ENCODE data around the gene NAT9.

Gene NAT9

DNA sequence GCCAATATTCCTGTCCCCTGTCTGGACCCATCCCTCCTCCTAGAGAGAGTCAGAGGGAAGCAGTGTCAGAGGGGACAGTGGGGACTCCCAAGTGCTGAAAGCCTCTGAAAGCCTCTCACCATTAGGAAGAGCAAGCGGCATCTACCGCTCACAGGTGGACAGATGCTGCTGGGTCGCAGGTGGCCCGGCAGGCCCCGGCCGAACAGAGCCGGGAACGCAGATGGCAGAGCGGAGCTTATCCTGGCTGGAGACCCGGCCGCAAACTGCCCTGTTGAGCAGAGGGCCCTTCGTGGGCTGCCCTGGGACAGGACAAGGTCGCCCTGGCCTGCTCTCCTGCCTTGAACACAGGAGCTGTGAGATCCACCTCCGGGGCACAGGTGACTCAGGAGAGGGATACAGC is 23.0 kb upstream of the NAT9 start:
- POLR2A ChIA-PET (ENCODE audit: low non-redundant PET) = no interaction called here
- TF ChIP-seq, protein P1, sequence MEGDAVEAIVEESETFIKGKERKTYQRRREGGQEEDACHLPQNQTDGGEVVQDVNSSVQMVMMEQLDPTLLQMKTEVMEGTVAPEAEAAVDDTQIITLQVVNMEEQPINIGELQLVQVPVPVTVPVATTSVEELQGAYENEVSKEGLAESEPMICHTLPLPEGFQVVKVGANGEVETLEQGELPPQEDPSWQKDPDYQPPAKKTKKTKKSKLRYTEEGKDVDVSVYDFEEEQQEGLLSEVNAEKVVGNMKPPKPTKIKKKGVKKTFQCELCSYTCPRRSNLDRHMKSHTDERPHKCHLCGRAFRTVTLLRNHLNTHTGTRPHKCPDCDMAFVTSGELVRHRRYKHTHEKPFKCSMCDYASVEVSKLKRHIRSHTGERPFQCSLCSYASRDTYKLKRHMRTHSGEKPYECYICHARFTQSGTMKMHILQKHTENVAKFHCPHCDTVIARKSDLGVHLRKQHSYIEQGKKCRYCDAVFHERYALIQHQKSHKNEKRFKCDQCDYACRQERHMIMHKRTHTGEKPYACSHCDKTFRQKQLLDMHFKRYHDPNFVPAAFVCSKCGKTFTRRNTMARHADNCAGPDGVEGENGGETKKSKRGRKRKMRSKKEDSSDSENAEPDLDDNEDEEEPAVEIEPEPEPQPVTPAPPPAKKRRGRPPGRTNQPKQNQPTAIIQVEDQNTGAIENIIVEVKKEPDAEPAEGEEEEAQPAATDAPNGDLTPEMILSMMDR (conservative IDR thresholded peaks at IDR 0.05; ENCODE audit: low read depth) = no peak
- no peak for DNase-seq (ENCODE audit: low spot score)
- H3K27ac ChIP-seq = no peak overlapping the region
- CTCF ChIA-PET = interaction anchor here (0.5 to 0.7 kb wide), 2 partner anchors 66 to 593 kb away, joined by 3 to 4 read pairs; no protein-coding TSS in a partner anchor

DNA sequence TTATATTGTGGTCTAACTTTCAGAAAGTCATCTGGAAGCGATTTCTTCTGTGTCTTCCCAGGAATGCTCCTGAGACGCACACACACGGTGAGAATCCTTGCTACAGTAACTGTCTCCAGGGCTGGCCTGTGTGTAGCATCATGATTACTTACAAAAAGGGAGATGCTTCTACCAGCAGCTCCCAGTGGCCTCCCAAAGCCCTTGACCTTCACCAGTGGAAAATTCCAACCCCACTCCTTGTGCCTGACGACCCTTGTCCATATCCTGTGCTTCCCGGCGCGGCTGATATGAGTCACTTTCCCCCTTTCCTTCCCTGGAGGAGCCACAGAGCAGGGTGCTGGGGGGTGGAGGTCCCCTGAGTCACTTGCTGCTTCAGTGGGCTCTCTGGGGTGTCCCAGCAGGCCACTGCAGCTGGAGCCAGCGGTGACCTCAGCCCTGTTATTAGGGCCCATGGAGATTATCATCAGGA is 22.1 kb upstream of the NAT9 start:
- ChIA-PET POLR2A (ENCODE audit: low non-redundant PET) (no interaction called here), CTCF (interaction anchor here (0.6 kb wide), 1 partner anchor 1216 kb away, joined by 3 read pairs; no protein-coding TSS in a partner anchor)
- no peak overlapping the region for H3K27ac ChIP-seq
- TF ChIP-seq, protein P1 (conservative IDR thresholded peaks at IDR 0.05; ENCODE audit: low read depth) = no peak
- no peak for DNase-seq (ENCODE audit: low spot score)

DNA sequence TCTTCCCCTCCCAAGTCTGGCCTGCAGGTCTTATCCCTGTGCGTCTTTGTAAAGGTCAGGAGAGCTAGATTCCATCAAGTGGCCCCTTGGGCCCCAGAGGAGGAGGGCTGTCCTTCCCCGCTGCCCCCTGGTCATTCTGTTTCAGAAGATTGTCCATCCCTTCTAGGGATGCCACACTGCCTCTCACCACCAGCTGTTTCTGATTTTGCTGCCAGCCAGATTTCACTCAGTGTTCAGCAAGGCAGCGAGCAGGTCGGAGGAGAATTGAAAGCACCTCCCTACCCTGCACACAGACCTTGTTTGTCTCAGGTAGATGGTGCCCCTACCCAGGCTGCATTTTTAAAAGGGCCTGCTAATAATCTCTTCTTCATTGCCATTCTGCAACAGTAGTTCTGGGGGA is 21.7 kb upstream of the NAT9 start:
- TF ChIP-seq, protein P1 (conservative IDR thresholded peaks at IDR 0.05; ENCODE audit: low read depth) = no peak
- POLR2A ChIA-PET (ENCODE audit: low non-redundant PET) = no interaction called here
- DNase-seq (ENCODE audit: low spot score) = no peak
- CTCF ChIA-PET = interaction anchor here (0.6 kb wide), 1 partner anchor 1216 kb away, joined by 3 read pairs; no protein-coding TSS in a partner anchor
- H3K27ac ChIP-seq = no peak overlapping the region

DNA sequence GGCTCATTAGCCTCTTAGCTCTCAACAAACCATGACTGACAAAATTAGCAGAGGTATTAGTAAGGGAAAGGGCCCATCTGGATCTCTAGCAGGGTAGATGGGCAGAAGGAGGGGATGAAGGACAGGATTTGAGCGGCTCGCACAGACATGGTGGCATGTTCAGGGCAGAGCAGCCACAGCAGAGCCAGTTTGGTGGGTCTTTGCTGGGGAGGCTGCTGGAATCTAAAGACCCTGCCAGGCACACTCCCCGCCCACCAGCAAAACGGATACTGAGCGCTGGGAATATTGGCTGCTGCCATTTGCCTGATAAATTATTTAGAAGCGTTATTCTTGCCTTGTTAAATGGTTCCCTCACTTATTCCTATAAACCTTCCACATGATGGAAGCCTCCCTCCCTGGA is 20.7 kb upstream of the NAT9 start:
- CTCF ChIA-PET = no interaction called here
- no peak for DNase-seq (ENCODE audit: low spot score)
- TF ChIP-seq, protein P1 (conservative IDR thresholded peaks at IDR 0.05; ENCODE audit: low read depth) = no peak
- POLR2A ChIA-PET (ENCODE audit: low non-redundant PET) = no interaction called here
- H3K27ac ChIP-seq = no peak overlapping the region

DNA sequence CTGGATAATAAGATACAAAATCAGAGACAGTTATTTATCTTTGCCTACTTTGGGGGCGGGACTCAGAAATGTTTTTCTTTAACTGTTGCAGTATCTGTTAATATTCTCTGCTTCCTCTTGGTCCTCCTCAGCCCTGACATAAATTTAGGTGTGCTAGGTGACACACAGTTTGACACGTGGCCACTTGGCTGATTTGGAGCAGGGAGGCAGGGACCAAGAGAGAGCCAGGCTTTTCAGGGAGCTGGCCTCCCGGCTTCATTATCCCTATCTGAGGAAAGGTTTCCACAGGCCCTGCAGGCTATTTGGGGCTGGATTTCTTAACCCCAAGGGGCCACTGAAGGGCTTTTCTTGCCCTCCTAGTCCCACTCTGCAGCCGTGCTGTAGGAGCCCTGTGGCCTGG is 20.1 kb upstream of the NAT9 start:
- ChIA-PET POLR2A (ENCODE audit: low non-redundant PET) (no interaction called here), CTCF (interaction anchor here (0.6 to 0.7 kb wide), 3 partner anchors 36 to 66 kb away, joined by 3 read pairs; no protein-coding TSS in a partner anchor)
- TF ChIP-seq, protein P1 (conservative IDR thresholded peaks at IDR 0.05; ENCODE audit: low read depth) = no peak
- H3K27ac ChIP-seq = no peak overlapping the region
- DNase-seq (ENCODE audit: low spot score) = no peak

DNA sequence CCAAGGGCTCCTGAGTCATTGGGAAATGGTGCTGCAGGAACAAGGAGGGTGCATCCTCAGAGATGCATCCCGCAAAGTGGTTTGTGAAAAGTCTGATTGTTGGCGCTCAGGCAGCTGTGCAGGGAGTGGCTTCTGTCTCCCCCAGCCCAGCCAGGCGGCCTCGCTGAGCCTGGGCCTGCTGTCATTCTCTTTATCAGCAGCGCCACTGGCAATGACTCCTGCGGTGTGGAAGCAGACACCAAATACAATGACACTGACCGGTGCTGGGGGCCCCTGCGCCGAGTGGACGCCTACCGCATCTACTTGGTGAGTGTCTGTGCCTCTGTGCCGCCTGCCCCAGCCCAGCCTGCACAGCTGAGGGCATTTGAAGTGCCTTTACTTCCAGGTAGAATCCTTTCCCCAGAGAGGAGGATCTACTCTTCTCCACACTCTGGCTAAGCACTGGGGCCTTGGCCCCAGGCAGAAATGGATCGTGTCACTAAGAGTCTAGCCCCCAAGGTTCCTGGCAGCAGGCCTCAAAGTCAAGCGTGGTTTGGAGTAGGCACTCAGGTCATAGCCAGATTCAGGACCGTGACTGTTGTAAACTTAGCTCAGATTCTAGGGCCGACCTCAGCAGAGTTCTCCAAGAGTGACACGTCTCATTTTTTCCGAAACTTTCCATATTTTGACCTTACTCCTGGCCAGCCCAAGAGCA is 19.3 kb upstream of the NAT9 start:
- H3K27ac ChIP-seq = no peak overlapping the region
- DNase-seq (ENCODE audit: low spot score) = no peak
- TF ChIP-seq, protein P1 (conservative IDR thresholded peaks at IDR 0.05; ENCODE audit: low read depth) = no peak
- CTCF ChIA-PET = interaction anchor here (0.6 to 0.7 kb wide), 2 partner anchors 36 to 67 kb away, joined by 3 read pairs; no protein-coding TSS in a partner anchor
- POLR2A ChIA-PET (ENCODE audit: low non-redundant PET) = no interaction called here
